K562 (cell line): Measurements from ENCODE around the gene TRMT2A. TPM values are rescaled to one million over a fixed set of nuclear protein-coding genes. Genes with fewer than 3 reads are reported as not detected.

ENCODE experiments used
- ATAC-seq: fragments of 200-7000 bp; cut with Tn5 transposase; 3 replicates; pipeline ENCODE4 v1.9.1; 2020; ENCODE audit warnings: moderate library complexity
- BruUV-seq: library from RNA; stranded (reverse); fragments of 400-500 nt; replicated peaks from 2 replicates; lab custom pipeline; 2021; lab: Mats Ljungman, UMichigan
- CTCF ChIA-PET: fragments of 300-600 bp; formaldehyde crosslinking; extraction: SDS; loops from one replicate; lab custom pipeline; 2021; ENCODE audit warnings: low intra/inter-chr PET ratio; lab: Yijun Ruan, JAX
- POLR2A ChIA-PET: fragments of 300-600, 350-650 bp; sonication (Branson Sonifier 250); formaldehyde crosslinking; extraction: SDS; loops from one replicate; lab custom pipeline; 2021; ENCODE audit warnings: antibody characterized with exemption, inconsistent platforms; lab: Yijun Ruan, JAX
- DNase-seq, 4 experiments: peaks; one replicate each; pipeline versions ENCODE4 v3.0.0 to v3.0.0-alpha.2; 2011 to 2018; ENCODE audit warnings: low spot score in 3 of 4, mixed read lengths in 3 of 4; ENCODE audit errors: extremely low read depth in 1 of 4
- FAIRE-seq: peaks from 2 replicates; lab custom pipeline; 2011; peaks lifted over from hg19 to GRCh38; lab: Jason Lieb, UNC
- H2AFZ ChIP-seq: 2 replicates; pipeline ENCODE4 v1.6.0; 2011; ENCODE audit warnings: low read depth, low read length, control low read depth, inconsistent platforms
- H3K27ac ChIP-seq: fragments of 200-600 bp; 3 replicates; pipeline ENCODE4 v1.8.0; 2011; ENCODE audit warnings: low read depth, mild to moderate bottlenecking, control low read depth, inconsistent platforms, low read length, moderate library complexity, mixed read lengths; ENCODE audit errors: extremely low read depth
- H3K27me3 ChIP-seq, 2 experiments: fragments of 300-600 bp in 1 of 2; 2 replicates in 1 of 2; 3 replicates in 1 of 2; pipeline versions ENCODE4 v1.6.0 to v1.8.0; 2011; ENCODE audit warnings: inconsistent platforms in 2 of 2, low read length in 2 of 2, mild to moderate bottlenecking in 1 of 2, mixed read lengths in 1 of 2, moderate library complexity in 1 of 2; ENCODE audit not compliant: control insufficient read depth in 2 of 2, insufficient read depth in 2 of 2
- H3K36me3 ChIP-seq: fragments of 300-600 bp; 3 replicates; pipeline ENCODE4 v1.8.0; 2011; ENCODE audit warnings: mild to moderate bottlenecking, low read length, inconsistent platforms; ENCODE audit not compliant: control insufficient read depth, insufficient read depth
- H3K4me1 ChIP-seq, 2 experiments: fragments of 200-600 bp in 1 of 2; replicated peaks in 1 of 2; 2 replicates in 1 of 2; 3 replicates in 1 of 2; pipeline versions ENCODE4 v1.5.1 to v1.8.0; 2011; ENCODE audit warnings: inconsistent platforms in 2 of 2, low read length in 2 of 2, mild to moderate bottlenecking in 1 of 2, mixed read lengths in 1 of 2, moderate library complexity in 1 of 2; ENCODE audit not compliant: control insufficient read depth in 2 of 2, insufficient read depth in 2 of 2
- H3K4me2 ChIP-seq: 2 replicates; pipeline ENCODE4 v1.6.1; 2011; ENCODE audit warnings: low read length, control low read depth, inconsistent platforms, mixed read lengths; ENCODE audit not compliant: insufficient read depth
- H3K4me3 ChIP-seq: fragments of 200-600 bp; sonication (generic), shearing (Covaris generic); 2 replicates; pipeline ENCODE4 v1.5.1; 2016; ENCODE audit warnings: control low read depth, inconsistent platforms
- H3K79me2 ChIP-seq: fragments of 200-600 bp; 3 replicates; pipeline ENCODE4 v1.8.0; 2011; ENCODE audit warnings: low read length, inconsistent platforms; ENCODE audit not compliant: control insufficient read depth, insufficient read depth
- H3K9ac ChIP-seq, 2 experiments: 2 replicates each; pipeline versions ENCODE4 v1.6.0 to v1.6.1; 2011; ENCODE audit warnings: low read depth in 2 of 2, low read length in 2 of 2, control low read depth in 1 of 2, inconsistent platforms in 1 of 2, mild to moderate bottlenecking in 1 of 2, mixed read lengths in 1 of 2; ENCODE audit not compliant: insufficient read depth in 1 of 2
- H3K9me1 ChIP-seq: one replicate; pipeline ENCODE4 v1.6.0; 2011; ENCODE audit warnings: inconsistent platforms, mild to moderate bottlenecking, low read length, moderate library complexity; ENCODE audit not compliant: control insufficient read depth, insufficient read depth
- H3K9me3 ChIP-seq: replicated peaks from 2 replicates; pipeline ENCODE4 v1.5.1; 2011; ENCODE audit warnings: low read depth, low read length, inconsistent platforms; ENCODE audit not compliant: control insufficient read depth, insufficient read depth
- H4K20me1 ChIP-seq: replicated peaks from 2 replicates; pipeline ENCODE4 v1.6.1; 2011; ENCODE audit warnings: low read length, inconsistent platforms, mixed read lengths; ENCODE audit not compliant: control insufficient read depth, insufficient read depth
- CREB1 ChIP-seq, 2 experiments: sonication (generic) in 1 of 2; formaldehyde crosslinking in 1 of 2; IDR thresholded peaks; 2 replicates each; pipeline versions ENCODE4 v1.6.1 to v1.8.0; 2012 to 2022; ENCODE audit warnings: inconsistent platforms in 1 of 2, mild to moderate bottlenecking in 1 of 2, missing genetic modification reagents in 1 of 2, moderate library complexity in 1 of 2
- CXXC5 ChIP-seq: fragments of 250-450 bp; sonication (Bioruptor Pico); IDR thresholded peaks from 2 replicates; pipeline ENCODE4 v1.8.0; 2022; ENCODE audit warnings: inconsistent platforms, mild to moderate bottlenecking, moderate library complexity
- ELF1 ChIP-seq: fragments of 200-800 bp; sonication (Bioruptor generic); IDR thresholded peaks from 2 replicates; pipeline ENCODE4 v1.6.1; 2016; ENCODE audit warnings: missing genetic modification characterization, missing compliant biosample characterization
- ETS1 ChIP-seq: conservative IDR thresholded peaks from 2 replicates; pipeline ENCODE4 v1.6.1; 2011; ENCODE audit warnings: low read depth, mild to moderate bottlenecking, low read length; ENCODE audit not compliant: control insufficient read depth
- GABPB2 ChIP-seq: fragments of 250-450 bp; sonication (Bioruptor Pico); conservative IDR thresholded peaks from 2 replicates; pipeline ENCODE4 v1.5.1; 2021; ENCODE audit warnings: mild to moderate bottlenecking
- OTX1 ChIP-seq: fragments of 450-650 bp; formaldehyde crosslinking; IDR thresholded peaks from 2 replicates; pipeline ENCODE4 v1.4.0; 2022; ENCODE audit warnings: mild to moderate bottlenecking
- PML ChIP-seq: IDR thresholded peaks from 2 replicates; pipeline ENCODE4 v1.6.1; 2012; ENCODE audit warnings: low read length, inconsistent platforms
- POLR2A ChIP-seq: fragments of 450-650 bp; conservative IDR thresholded peaks from 2 replicates; pipeline ENCODE4 v1.6.1; 2016
- RBM39 ChIP-seq: fragments of 200-400 bp; formaldehyde crosslinking; optimal IDR thresholded peaks from 2 replicates; pipeline ENCODE3; 2018; ENCODE audit warnings: low read depth, low read length
- RFX5 ChIP-seq: IDR thresholded peaks from 2 replicates; pipeline ENCODE4 v1.6.1; 2011; ENCODE audit warnings: low read depth, mild to moderate bottlenecking, improper control_type of control experiment, low read length
- SIN3A ChIP-seq, 2 experiments: fragments of 150-350 bp in 1 of 2; IDR thresholded peaks; 2 replicates each; pipeline ENCODE4 v1.6.1; 2011 to 2016; ENCODE audit warnings: borderline replicate concordance in 2 of 2, low read depth in 2 of 2, low read length in 2 of 2, mild to moderate bottlenecking in 2 of 2, moderate library complexity in 2 of 2; ENCODE audit not compliant: control insufficient read depth in 1 of 2
- THAP12 ChIP-seq: fragments of 250-450 bp; sonication (Bioruptor Pico); IDR thresholded peaks from 2 replicates; pipeline ENCODE4 v1.9.0; 2021; ENCODE audit warnings: mild to moderate bottlenecking, inconsistent platforms
- TOE1 ChIP-seq, 2 experiments: fragments of 450-650 bp in 1 of 2; sonication (generic) in 1 of 2; formaldehyde crosslinking in 1 of 2; IDR thresholded peaks; 2 replicates each; pipeline versions ENCODE4 v1.7.1 to v1.8.0; 2016 to 2022; ENCODE audit warnings: borderline replicate concordance in 2 of 2, mild to moderate bottlenecking in 2 of 2, antibody characterized with exemption in 1 of 2, inconsistent platforms in 1 of 2, low read depth in 1 of 2, missing genetic modification reagents in 1 of 2, moderate library complexity in 1 of 2
- ZFPM2 ChIP-seq: fragments of 250-450 bp; sonication (Bioruptor Pico); IDR thresholded peaks from 2 replicates; pipeline ENCODE4 v1.5.1; 2022; ENCODE audit warnings: mild to moderate bottlenecking
- ZNF764 ChIP-seq: fragments of 250-450 bp; sonication (Bioruptor Pico); IDR thresholded peaks from 2 replicates; pipeline ENCODE4 v1.4.0; 2020; ENCODE audit warnings: low read depth, mild to moderate bottlenecking, moderate library complexity
- WGBS: fragments of 100-300 bp; shearing (Covaris generic); methylation state at CpG from one replicate; pipeline ENCODE4 v1.1.6; 2016; ENCODE audit warnings: low coverage, mixed read lengths; ENCODE audit not compliant: insufficient coverage; ENCODE audit errors: missing lambda C conversion rate; 5-methylcytosine and 5-hydroxymethylcytosine counted together
- in situ Hi-C: fragments of 300-500 bp; cut with MboI; formaldehyde crosslinking; loops from 4 replicates; pipeline ENCODE4 v1.15.0; 2018; ENCODE audit warnings: inconsistent platforms, mixed read lengths
- intact Hi-C: fragments of 100-400 bp; cut with micrococcal nuclease; formaldehyde crosslinking; loops from 2 replicates; pipeline ENCODE4 v1.14.2; 2022
- polyA plus RNA-seq, 8 experiments: library from polyadenylated mRNA; depleted of rRNA in 4 of 8; stranded (reverse) in 5 of 8; unstranded in 3 of 8; fragments of >200 nt; fragmentation: Nextera tagmentation in 2 of 8; fragmentation: Illumina TruSeq in 1 of 8; extraction: Ambion mirVana in 2 of 8; extraction: Trizol in 1 of 8; gene quantifications; 2 replicates each; pipeline versions ENCODE4 v1.2.1 to v1.2.3, GENCODE V29; 2011 to 2014; ENCODE audit warnings: inconsistent platforms in 1 of 8, missing spikeins in 1 of 8
- total RNA-seq, 7 experiments: library from RNA; depleted of rRNA in 6 of 7; stranded (reverse); fragments of >200 nt in 6 of 7; fragmentation: Illumina TruSeq in 2 of 7; extraction: Trizol in 2 of 7; gene quantifications; 2 replicates each; pipeline versions ENCODE4 v1.2.1 to v1.2.3, GENCODE V29; 2011 to 2021; ENCODE audit warnings: low replicate concordance in 1 of 7

The TRMT2A gene
- total and polyA plus RNA-seq, 9 of the 15 experiments (the other 6 are each of a cell fraction or from before 2014, with no cell fraction given): 1.6 to 265 (median 140) TPM

DNA sequence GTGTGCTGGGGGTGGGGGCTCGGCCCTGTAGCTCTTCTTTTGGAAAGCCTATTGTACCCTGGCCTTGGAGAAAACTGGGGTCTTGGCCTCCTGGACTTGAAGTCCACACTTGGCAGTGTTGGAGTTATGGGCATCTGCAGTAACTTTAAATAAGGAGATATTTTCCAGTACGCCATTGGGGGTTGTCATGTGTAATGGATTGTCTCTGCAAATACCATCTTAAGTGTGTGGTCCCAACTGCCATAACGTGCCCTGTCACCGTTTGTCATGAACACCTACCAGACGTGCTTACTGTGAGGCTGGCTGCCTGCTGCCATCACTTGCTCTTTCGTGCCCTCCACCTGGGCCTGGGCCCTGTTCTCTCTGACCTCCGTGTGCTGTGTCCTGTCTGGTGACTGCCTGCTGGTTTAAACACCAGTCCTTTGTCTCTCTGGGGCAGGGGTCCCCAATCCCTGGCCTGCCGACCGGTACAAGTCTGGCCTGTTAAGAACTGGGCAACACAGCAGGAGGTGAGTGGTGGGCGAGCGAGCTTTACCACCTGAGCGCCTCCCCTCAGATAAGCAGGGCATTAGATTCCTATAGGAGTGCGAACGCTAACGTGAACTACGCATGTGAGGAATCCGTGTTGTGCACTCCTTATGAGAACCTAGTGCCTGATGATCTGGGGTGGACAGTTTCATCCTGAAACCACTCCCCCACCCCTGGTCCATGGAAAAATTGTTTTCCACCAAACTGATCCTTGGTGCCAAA, 11.0 kb upstream of the TRMT2A start (continued):
- no peak for TF ChIP-seq ELF1

GRCh38 chr22:20127318-20127868, 10.4 kb upstream of the TRMT2A start:
- FAIRE-seq (no peak), ATAC-seq (peak; percentile 4), DNase-seq (no peak)
- peaks cover 30% of the 10 kb centered on the region for H3K79me2 ChIP-seq
- H2AFZ ChIP-seq: no peak overlapping the region
- POLR2A ChIA-PET: interaction anchor here (0.6 to 8.3 kb wide), 12 partner anchors 9 to 403 kb away, joined by 3 to 212 read pairs (median 3); partner anchors contain the start of genes COMT, RANBP1, TANGO2 and TRMT2A
- peaks cover 4% of the 10 kb centered on the region for H3K9me1 ChIP-seq
- H3K9me3 ChIP-seq: no peaks in the 10 kb centered on the region
- no peaks in the 10 kb centered on the region for H3K27me3 ChIP-seq
- CTCF ChIA-PET: interaction anchor here (0.7 to 5.8 kb wide), 2 partner anchors 156 to 867 kb away, joined by 3 to 80 read pairs; no protein-coding TSS in a partner anchor
- in situ Hi-C loops (loop anchor here (5.0 kb wide), 1 partner anchor 155 kb away; no protein-coding TSS in a partner anchor), intact Hi-C loops (no loop called here)
- WGBS: 90% methylated on average over 15 of the region's 15 CpGs
- peaks cover 59% of the 10 kb centered on the region for H3K36me3 ChIP-seq
- BruUV-seq: no TSS peak
- no peak overlapping the region for H3K4me2 ChIP-seq
- no peak overlapping the region for H3K27ac ChIP-seq
- peak overlapping the region in 1 of 2 experiments; percentile 71; a peak in 2 of 4 replicates for H3K9ac ChIP-seq
- H4K20me1 ChIP-seq: peaks cover 71% of the 10 kb centered on the region
- H3K4me3 ChIP-seq: no peak overlapping the region
- peaks cover 6 to 73% of the 10 kb centered on the region in 2 experiments for H3K4me1 ChIP-seq
- TF ChIP-seq ZNF764 (CRISPR knock-in tag) (peak; percentile 25; the same call in 1 of the 2 replicates), CREB1 (IDR thresholded peaks at IDR 0.05) (peak; percentile 8; the same call in 1 of the 2 replicates), CREB1 (CRISPR knock-in tag; IDR thresholded peaks at IDR 0.05) (no peak), RBM39 (no peak), PML (0 out of 2 replicates have a peak, but pooled peaks have one; percentile 56), POLR2A (peak; percentile 87), SIN3A (IDR thresholded peaks at IDR 0.05; ENCODE audit: borderline replicate concordance in 2 of 2, control insufficient read depth in 1 of 2, low read depth in 2 of 2, low read length in 2 of 2) (0 out of 4 replicates have a peak, but pooled peaks of 1 of the 2 experiments have one; percentile 15), CXXC5 (CRISPR knock-in tag) (no peak), THAP12 (peak; percentile 84), ZFPM2 (0 out of 2 replicates have a peak, but pooled peaks have one; percentile 16), GABPB2 (peak; percentile 57; the same call in 1 of the 2 replicates), RFX5 (no peak), OTX1 (CRISPR knock-in tag) (peak; percentile 77; the same call in 1 of the 2 replicates), ETS1 (0 out of 2 replicates have a peak, but pooled peaks have one; percentile 37), TOE1 (IDR thresholded peaks at IDR 0.05; ENCODE audit: borderline replicate concordance) (0 out of 2 replicates have a peak, but pooled peaks have one; percentile 13), TOE1 (CRISPR knock-in tag; IDR thresholded peaks at IDR 0.05; ENCODE audit: borderline replicate concordance, low read depth) (no peak)
